ENCODE data around the gene EXOC8. TPM values are rescaled to one million over a fixed set of nuclear protein-coding genes. Genes with fewer than 3 reads are reported as not detected.

EXOC8 gene
- total RNA-seq, 1 donor from 2014 or later: 9.1 TPM

- TF ChIP-seq CTCF (conservative IDR thresholded peaks at IDR 0.05): peak; percentile 38
- DNase-seq (ENCODE audit: low read depth, low spot score): no peak
- Mint-ChIP-seq H3K9me3 (no peaks in the 10 kb centered on the region), H3K4me3 (no peak overlapping the region), H3K4me1 (no peaks in the 10 kb centered on the region), H3K27me3 (ENCODE audit: low read depth) (no peaks in the 10 kb centered on the region), H3K36me3 (ENCODE audit: low read depth) (no peaks in the 10 kb centered on the region), H3K27ac (ENCODE audit: unreplicated experiment) (no peak overlapping the region)
Measured at GRCh38 chr1:231322880-231323530, 14.6 kb downstream of the EXOC8 start.

- no peaks in the 10 kb centered on the region for H3K4me1 Mint-ChIP-seq
- no peak overlapping the region for H3K4me3 Mint-ChIP-seq
- no peak overlapping the region for H3K27ac Mint-ChIP-seq (ENCODE audit: unreplicated experiment)
- no peaks in the 10 kb centered on the region for H3K36me3 Mint-ChIP-seq (ENCODE audit: low read depth)
- no peaks in the 10 kb centered on the region for H3K9me3 Mint-ChIP-seq
- no peak for DNase-seq (ENCODE audit: low read depth, low spot score)
- H3K27me3 Mint-ChIP-seq (ENCODE audit: low read depth): no peaks in the 10 kb centered on the region
- no peak for TF ChIP-seq CTCF (conservative IDR thresholded peaks at IDR 0.05)
Measured at GRCh38 chr1:231319080-231319479, 18.6 kb downstream of the EXOC8 start.

- no peak overlapping the region for H3K27ac Mint-ChIP-seq (ENCODE audit: unreplicated experiment)
- no peaks in the 10 kb centered on the region for H3K4me1 Mint-ChIP-seq
- DNase-seq (ENCODE audit: low read depth, low spot score): no peak
- H3K36me3 Mint-ChIP-seq (ENCODE audit: low read depth): no peaks in the 10 kb centered on the region
- no peak for TF ChIP-seq CTCF (conservative IDR thresholded peaks at IDR 0.05)
- no peaks in the 10 kb centered on the region for H3K27me3 Mint-ChIP-seq (ENCODE audit: low read depth)
- no peaks in the 10 kb centered on the region for H3K9me3 Mint-ChIP-seq
- H3K4me3 Mint-ChIP-seq: no peak overlapping the region
Measured at GRCh38 chr1:231318568-231318967, 19.1 kb downstream of the EXOC8 start.

GRCh38 chr1:231318015-231318355 is 19.7 kb downstream of the EXOC8 start:
- Mint-ChIP-seq H3K27me3 (ENCODE audit: low read depth) (no peaks in the 10 kb centered on the region), H3K4me3 (no peak overlapping the region), H3K27ac (ENCODE audit: unreplicated experiment) (no peak overlapping the region), H3K9me3 (no peaks in the 10 kb centered on the region), H3K4me1 (no peaks in the 10 kb centered on the region), H3K36me3 (ENCODE audit: low read depth) (no peaks in the 10 kb centered on the region)
- TF ChIP-seq CTCF (conservative IDR thresholded peaks at IDR 0.05): no peak
- no peak for DNase-seq (ENCODE audit: low read depth, low spot score)

- Mint-ChIP-seq H3K27ac (ENCODE audit: unreplicated experiment) (no peak overlapping the region), H3K27me3 (ENCODE audit: low read depth) (no peaks in the 10 kb centered on the region), H3K4me3 (no peak overlapping the region), H3K36me3 (ENCODE audit: low read depth) (no peaks in the 10 kb centered on the region), H3K4me1 (no peaks in the 10 kb centered on the region), H3K9me3 (no peaks in the 10 kb centered on the region)
- no peak for DNase-seq (ENCODE audit: low read depth, low spot score)
- no peak for TF ChIP-seq CTCF (conservative IDR thresholded peaks at IDR 0.05)
Measured at GRCh38 chr1:231317306-231318014, 20.2 kb downstream of the EXOC8 start.
